ENCODE data around the gene JARID2.
"Not testable (repeated sequence)": the region's sequence is repeated elsewhere in the genome, so short reads cannot be mapped to it uniquely, and the experiment has no call there.

The JARID2 gene

GRCh38 chr6:15290067-15290680 lies 44.3 kb downstream of the JARID2 start:
- no peak for DNase-seq (ENCODE audit: low spot score)

- DNase-seq (ENCODE audit: low spot score) = no peak
Measured at GRCh38 chr6:15290962-15291704, 45.3 kb downstream of the JARID2 start.

- DNase-seq (ENCODE audit: low spot score) = no peak
Measured at GRCh38 chr6:15292721-15293302, 46.9 kb downstream of the JARID2 start.

- no peak for DNase-seq (ENCODE audit: low spot score)
Measured at GRCh38 chr6:15293674-15294073, 47.8 kb downstream of the JARID2 start.

- no peak for DNase-seq (ENCODE audit: low spot score)
Measured at GRCh38 chr6:15294504-15294903, 48.6 kb downstream of the JARID2 start.

- no peak for DNase-seq (ENCODE audit: low spot score)
Measured at GRCh38 chr6:15296249-15296648, 50.4 kb downstream of the JARID2 start.

GRCh38 chr6:15296735-15297134 lies 50.9 kb downstream of the JARID2 start:
- no peak for DNase-seq (ENCODE audit: low spot score)

GRCh38 chr6:15297167-15297566 lies 51.3 kb downstream of the JARID2 start:
- DNase-seq (ENCODE audit: low spot score) = not testable (repeated sequence)

- DNase-seq (ENCODE audit: low spot score) = no peak
Measured at GRCh38 chr6:15297895-15298590, 52.2 kb downstream of the JARID2 start.

- no peak for DNase-seq (ENCODE audit: low spot score)
Measured at GRCh38 chr6:15299430-15300131, 53.7 kb downstream of the JARID2 start.

- no peak for DNase-seq (ENCODE audit: low spot score)
Measured at GRCh38 chr6:15301179-15302006, 55.5 kb downstream of the JARID2 start.

- no peak for DNase-seq (ENCODE audit: low spot score)
Measured at GRCh38 chr6:15303162-15303919, 57.5 kb downstream of the JARID2 start.

- no peak for DNase-seq (ENCODE audit: low spot score)
Measured at GRCh38 chr6:15303920-15304291, 58.0 kb downstream of the JARID2 start.

- no peak for DNase-seq (ENCODE audit: low spot score)
Measured at GRCh38 chr6:15304337-15305042, 58.6 kb downstream of the JARID2 start.

GRCh38 chr6:15305496-15305895 lies 59.6 kb downstream of the JARID2 start:
- DNase-seq (ENCODE audit: low spot score) = no peak

GRCh38 chr6:15305909-15306308 lies 60.0 kb downstream of the JARID2 start:
- DNase-seq (ENCODE audit: low spot score) = no peak

- no peak for DNase-seq (ENCODE audit: low spot score)
Measured at GRCh38 chr6:15308435-15309213, 62.8 kb downstream of the JARID2 start.

GRCh38 chr6:15309611-15310283 lies 63.9 kb downstream of the JARID2 start:
- DNase-seq (ENCODE audit: low spot score) = no peak

GRCh38 chr6:15310680-15311079 lies 64.8 kb downstream of the JARID2 start:
- no peak for DNase-seq (ENCODE audit: low spot score)

Data from HuH-7.5 (cell line).